Left lung (tissue), 10 donors: ENCODE measurements around the gene CD207. TPM values are rescaled to one million over a fixed set of nuclear protein-coding genes. Genes with fewer than 3 reads are reported as not detected.

Experiments
- ATAC-seq: fragments of 200-7000 bp; cut with Tn5 transposase; one replicate; pipeline ENCODE4 v1.9.1; 2020; ENCODE audit warnings: moderate library complexity
- DNase-seq, 4 donors: peaks; one replicate each; pipeline ENCODE4 v3.0.0-alpha.2; 2013 to 2020
- H3K27ac ChIP-seq, 2 donors: fragments of 200-600 bp; sonication (generic) in 1 of 2; one replicate each; pipeline versions ENCODE4 v1.5.0 to v1.8.0; 2020 to 2021
- H3K27me3 ChIP-seq, 2 donors: fragments of 200-600 bp; sonication (generic) in 1 of 2; one replicate each; pipeline versions ENCODE4 v1.5.0 to v1.8.0; 2020 to 2021
- H3K36me3 ChIP-seq, 2 donors: fragments of 200-600 bp; sonication (generic) in 1 of 2; one replicate each; pipeline versions ENCODE4 v1.5.0 to v1.8.0; 2020 to 2021
- H3K4me1 ChIP-seq, 2 donors: fragments of 200-600 bp; one replicate each; pipeline ENCODE4 v1.8.0; 2021
- H3K4me3 ChIP-seq, 2 donors: fragments of 200-600 bp; sonication (generic) in 1 of 2; one replicate each; pipeline versions ENCODE4 v1.5.0 to v1.8.0; 2020 to 2021; ENCODE audit warnings: mild to moderate bottlenecking in 1 of 2
- H3K9me3 ChIP-seq, 2 donors: fragments of 200-600 bp; sonication (generic) in 1 of 2; one replicate each; pipeline versions ENCODE4 v1.5.0 to v1.8.0; 2020 to 2021
- intact Hi-C, 2 donors: fragments of 100-400 bp; cut with DNase I; formaldehyde crosslinking; loops; one replicate each; pipeline versions ENCODE4 v1.11.2 to v1.14.2; 2022
- polyA plus RNA-seq, 6 donors: library from polyadenylated mRNA; unstranded; fragments of 120-200 nt; gene quantifications; one replicate each; pipeline ENCODE4 v1.2.1, GENCODE V29; 2013; ENCODE audit not compliant: insufficient read length in 6 of 6
- total RNA-seq, 2 donors: library from RNA; stranded (reverse); fragmentation: NEBNext Ultra II Directional; extraction: Animal tissue kit (Norgen Biotek cat#: 25700); gene quantifications; one replicate each; pipeline ENCODE4 v1.2.1, GENCODE V29; 2021
- TF ChIP-seq, protein P1 (sequence below), 2 donors: fragments of 200-600 bp; sonication (generic) in 1 of 2; IDR thresholded peaks; one replicate each; pipeline versions ENCODE4 v1.5.0 to v1.8.0; 2021; ENCODE audit warnings: antibody characterized with exemption in 2 of 2
- donor health status: DM: no; HTN: yes; CAD: no.
- donor health status: DM: no; HTN: no; CAD: no.

The CD207 gene
- total and polyA plus RNA-seq, 8 donors, result 0.07 to 0.73 (median 0.15) TPM; not detected in 4

DNA sequence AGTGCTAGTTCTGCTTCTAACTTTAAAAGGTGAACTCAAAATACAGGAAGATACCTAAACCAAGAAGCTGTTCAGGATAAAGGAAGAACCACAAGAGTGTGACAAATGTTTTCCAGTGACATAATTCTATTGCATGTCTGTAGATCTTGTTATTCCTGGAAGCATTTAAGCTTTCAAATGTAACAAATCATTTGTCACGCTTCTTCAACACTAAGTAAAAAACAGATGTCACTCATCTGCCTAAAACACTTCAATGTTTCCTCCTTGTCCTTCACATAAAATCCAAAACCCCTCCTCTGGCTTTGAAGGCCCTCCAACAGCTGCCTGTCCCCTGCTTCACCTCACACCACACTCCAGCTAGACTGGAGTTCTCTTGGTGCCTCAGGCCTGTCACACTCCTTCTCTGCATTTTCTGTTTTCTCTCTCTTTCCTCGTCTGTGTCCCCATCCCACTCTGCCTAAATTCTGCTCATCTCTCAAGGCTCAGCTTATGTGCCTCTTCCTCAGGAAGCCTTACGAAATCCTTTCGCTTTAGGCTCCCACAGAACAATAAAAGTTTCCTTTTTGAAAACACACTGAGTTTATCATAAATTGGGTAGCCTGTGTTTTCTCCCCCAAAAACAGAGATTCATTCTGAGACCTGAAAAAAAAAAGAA is 8.8 kb downstream of the CD207 start:
- no peaks in the 10 kb centered on the region for H3K9me3 ChIP-seq
- peaks cover 0 to 10% of the 10 kb centered on the region in 2 donors for H3K4me1 ChIP-seq
- intact Hi-C loops, result no loop called here
- H3K27ac ChIP-seq, result no peak overlapping the region
- no peaks in the 10 kb centered on the region for H3K36me3 ChIP-seq
- H3K4me3 ChIP-seq, result no peak overlapping the region
- TF ChIP-seq, protein P1, sequence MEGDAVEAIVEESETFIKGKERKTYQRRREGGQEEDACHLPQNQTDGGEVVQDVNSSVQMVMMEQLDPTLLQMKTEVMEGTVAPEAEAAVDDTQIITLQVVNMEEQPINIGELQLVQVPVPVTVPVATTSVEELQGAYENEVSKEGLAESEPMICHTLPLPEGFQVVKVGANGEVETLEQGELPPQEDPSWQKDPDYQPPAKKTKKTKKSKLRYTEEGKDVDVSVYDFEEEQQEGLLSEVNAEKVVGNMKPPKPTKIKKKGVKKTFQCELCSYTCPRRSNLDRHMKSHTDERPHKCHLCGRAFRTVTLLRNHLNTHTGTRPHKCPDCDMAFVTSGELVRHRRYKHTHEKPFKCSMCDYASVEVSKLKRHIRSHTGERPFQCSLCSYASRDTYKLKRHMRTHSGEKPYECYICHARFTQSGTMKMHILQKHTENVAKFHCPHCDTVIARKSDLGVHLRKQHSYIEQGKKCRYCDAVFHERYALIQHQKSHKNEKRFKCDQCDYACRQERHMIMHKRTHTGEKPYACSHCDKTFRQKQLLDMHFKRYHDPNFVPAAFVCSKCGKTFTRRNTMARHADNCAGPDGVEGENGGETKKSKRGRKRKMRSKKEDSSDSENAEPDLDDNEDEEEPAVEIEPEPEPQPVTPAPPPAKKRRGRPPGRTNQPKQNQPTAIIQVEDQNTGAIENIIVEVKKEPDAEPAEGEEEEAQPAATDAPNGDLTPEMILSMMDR (IDR thresholded peaks at IDR 0.05), result no peak
- no peak for DNase-seq
- no peaks in the 10 kb centered on the region for H3K27me3 ChIP-seq
- no peak for ATAC-seq

DNA sequence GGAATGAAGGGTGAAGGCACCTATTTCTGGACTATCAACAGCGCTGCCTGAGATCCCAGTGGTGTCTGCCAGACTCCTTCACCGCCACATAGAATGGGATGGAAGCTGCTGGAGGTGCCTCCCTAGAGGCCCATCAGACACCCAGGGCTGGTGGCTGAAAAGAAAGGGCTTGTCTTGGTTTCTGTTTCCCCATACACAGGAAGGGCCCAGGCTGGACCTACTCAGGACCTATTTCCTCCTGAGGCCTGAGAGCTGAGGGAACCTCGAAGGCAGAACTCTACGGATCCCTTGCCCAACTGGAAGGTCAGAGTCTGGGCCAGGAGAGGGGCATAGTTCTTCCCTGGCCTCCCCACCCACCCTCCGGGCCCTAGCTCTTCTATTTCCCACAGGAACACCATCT is 12.4 kb downstream of the CD207 start:
- TF ChIP-seq, protein P1 (IDR thresholded peaks at IDR 0.05), result no peak
- no peak for DNase-seq
- no peaks in the 10 kb centered on the region for H3K36me3 ChIP-seq
- H3K4me1 ChIP-seq, result peaks cover 0 to 10% of the 10 kb centered on the region in 2 donors
- ATAC-seq, result no peak
- H3K27ac ChIP-seq, result no peak overlapping the region
- H3K4me3 ChIP-seq, result no peak overlapping the region
- peaks cover 0 to 6% of the 10 kb centered on the region in 2 donors for H3K27me3 ChIP-seq
- no peaks in the 10 kb centered on the region for H3K9me3 ChIP-seq
- intact Hi-C loops, result no loop called here

DNA sequence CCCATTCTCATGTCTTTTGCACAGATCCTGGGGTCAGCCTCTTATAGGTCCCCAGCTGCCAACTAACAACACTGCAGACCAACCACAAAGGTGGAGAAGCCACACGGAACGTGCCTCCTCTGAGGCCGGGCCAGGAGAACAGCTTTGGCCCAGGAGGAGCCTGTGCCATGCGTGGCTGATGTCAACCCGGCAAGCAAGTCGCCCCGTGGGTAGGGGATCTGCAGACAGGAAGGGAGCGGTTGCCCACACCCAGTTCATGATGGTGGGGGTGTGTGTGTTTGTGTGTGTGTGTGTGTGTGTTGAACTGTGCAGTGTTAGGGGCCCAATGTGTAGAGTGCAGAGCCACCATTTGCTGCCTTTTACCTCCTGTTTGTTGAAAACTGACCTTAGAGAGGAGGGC is 12.8 kb downstream of the CD207 start:
- Histone ChIP-seq H3K9me3 (no peaks in the 10 kb centered on the region), H3K27me3 (peaks cover 0 to 6% of the 10 kb centered on the region in 2 donors), H3K4me3 (no peak overlapping the region), H3K27ac (no peak overlapping the region), H3K4me1 (peaks cover 0 to 10% of the 10 kb centered on the region in 2 donors), H3K36me3 (no peaks in the 10 kb centered on the region)
- DNase-seq, result no peak
- intact Hi-C loops, result no loop called here
- ATAC-seq, result no peak
- TF ChIP-seq, protein P1 (IDR thresholded peaks at IDR 0.05), result no peak

DNA sequence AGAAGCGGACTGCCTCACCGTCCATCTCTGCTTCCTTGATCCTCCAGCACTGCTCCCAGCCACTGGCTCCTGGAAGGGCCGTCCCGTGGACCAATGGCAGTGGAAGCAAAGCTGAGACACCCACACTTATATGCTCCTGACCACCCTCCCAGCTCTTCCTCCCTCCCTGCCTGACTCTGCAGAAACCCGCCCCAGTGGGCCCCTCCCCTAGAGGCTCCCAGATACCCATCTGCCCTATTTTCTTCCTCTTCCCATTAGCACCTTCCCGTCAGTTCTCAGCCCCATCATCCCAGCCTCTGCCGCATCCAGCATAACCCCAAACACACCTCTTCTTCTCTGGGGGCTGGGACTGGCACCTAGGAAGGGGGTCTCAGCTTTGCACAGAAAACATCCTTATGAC is 15.1 kb downstream of the CD207 start, which contains the start of gene CLEC4F:
Gene CLEC4F (minus strand): TSS at position 101 of the 400 bp plus-strand sequence. CDS start 76 bp downstream, at position 25.
- TF ChIP-seq, protein P1 (IDR thresholded peaks at IDR 0.05), result no peak
- no peaks in the 10 kb centered on the region for H3K4me1 ChIP-seq
- H3K27ac ChIP-seq, result no peak within 1 kb of the TSS
- H3K9me3 ChIP-seq, result no peaks in the 10 kb centered on the region
- peaks cover 0 to 6% of the 10 kb centered on the region in 2 donors for H3K27me3 ChIP-seq
- ATAC-seq (no peak), DNase-seq (no peak)
- H3K36me3 ChIP-seq, result no peaks in the 10 kb centered on the region
- intact Hi-C loops, result no loop called here
- H3K4me3 ChIP-seq, result no peak within 1 kb of the TSS

DNA sequence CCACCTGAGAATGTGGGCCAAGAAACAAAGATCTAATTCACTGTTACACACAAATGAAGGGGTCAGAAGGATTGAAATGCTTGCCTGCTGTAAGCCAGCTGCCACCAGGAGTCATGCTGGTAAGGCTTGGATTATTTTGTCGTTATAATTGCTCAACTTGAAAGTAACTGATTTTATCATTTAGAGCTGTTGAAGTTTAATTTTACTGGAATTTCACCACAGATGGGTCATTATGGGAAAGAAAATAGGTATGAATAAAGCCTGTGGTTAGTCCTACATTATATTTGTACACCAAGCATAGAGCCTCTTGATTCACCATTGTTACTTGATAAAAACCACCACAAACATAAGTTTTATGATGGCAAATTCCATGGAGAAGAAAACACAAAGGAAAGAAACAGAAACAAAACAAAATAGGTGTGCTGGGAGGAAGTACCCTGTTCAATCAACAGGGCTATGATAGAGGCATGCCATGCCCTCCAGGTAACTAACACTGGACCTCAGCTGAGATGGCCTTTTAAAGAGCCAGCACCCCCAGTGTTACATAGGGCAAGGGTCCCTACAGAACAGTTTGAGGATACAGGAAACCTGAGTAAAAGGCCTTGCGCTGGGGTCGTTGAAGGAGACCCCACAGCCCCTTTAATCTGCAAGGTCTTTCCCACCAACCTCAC is 18.2 kb downstream of the CD207 start:
- Histone ChIP-seq H3K27ac (no peak overlapping the region), H3K9me3 (no peaks in the 10 kb centered on the region), H3K27me3 (peaks cover 0 to 6% of the 10 kb centered on the region in 2 donors), H3K4me3 (no peak overlapping the region), H3K36me3 (no peaks in the 10 kb centered on the region), H3K4me1 (no peaks in the 10 kb centered on the region)
- intact Hi-C loops, result no loop called here
- ATAC-seq (no peak), DNase-seq (no peak)
- TF ChIP-seq, protein P1 (IDR thresholded peaks at IDR 0.05), result no peak
